ENCODE results near the gene EIF3B.
"Not testable (repeated sequence)": the region's sequence is repeated elsewhere in the genome, so short reads cannot be mapped to it uniquely, and the experiment has no call there.

The EIF3B gene

DNA sequence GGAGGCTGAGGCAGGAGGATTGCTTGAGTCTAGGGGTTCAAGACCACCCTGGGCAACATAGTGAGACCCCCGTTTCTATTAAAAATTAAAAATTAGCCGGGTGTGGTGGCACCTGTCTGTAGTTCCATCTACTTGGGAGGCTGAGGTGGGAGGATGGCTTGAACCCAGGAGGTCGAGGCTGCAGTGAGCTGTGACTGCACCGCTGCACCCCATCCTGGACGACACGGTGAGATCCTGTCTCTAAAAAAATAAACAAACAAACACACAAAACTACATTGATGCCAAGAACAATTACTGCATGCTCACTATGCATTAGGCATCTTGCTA lies 48.0 kb downstream of the EIF3B start:
- no peak for DNase-seq (ENCODE audit: low read depth)

DNA sequence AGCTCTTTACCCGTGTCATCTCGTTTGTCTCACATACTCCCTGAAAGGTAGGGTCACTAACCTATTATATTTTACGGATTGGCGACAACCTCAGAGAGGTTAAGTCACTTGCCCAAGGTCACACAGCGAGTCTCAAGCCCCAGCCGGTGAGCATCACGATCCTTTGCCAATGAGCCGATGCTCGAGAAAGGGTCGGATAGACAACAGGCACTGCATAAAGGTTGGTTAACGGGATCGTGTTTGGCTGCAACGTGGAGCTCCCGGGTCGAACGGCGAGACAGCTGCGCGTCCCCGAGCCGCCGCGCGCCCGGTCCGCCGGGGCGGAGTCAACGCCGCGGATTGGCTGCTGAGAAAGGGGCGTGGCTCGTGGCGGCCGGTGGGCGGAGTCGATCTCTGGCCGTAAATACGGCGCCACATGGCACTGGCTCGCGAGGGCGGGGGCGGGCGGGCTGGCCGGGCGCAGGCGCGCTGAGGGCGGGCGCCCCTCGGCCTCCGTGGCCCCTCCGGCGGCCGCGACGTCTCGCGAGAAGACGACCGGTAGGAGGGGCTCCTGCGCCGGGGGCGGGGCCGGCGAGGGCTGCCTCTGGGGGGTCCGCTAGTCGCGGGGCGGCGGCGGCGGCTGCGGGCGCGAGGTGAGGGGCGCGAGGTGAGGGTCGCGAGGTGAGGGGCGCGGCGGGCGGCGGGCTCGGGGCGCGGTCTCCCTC lies 48.5 kb downstream of the EIF3B start, which contains the start of gene CHST12:
TSS of gene CHST12 (plus strand) at position 598 of the 704 bp plus-strand sequence. CDS start 29,029 bp downstream, outside the sequence.
- DNase-seq (ENCODE audit: low read depth): peak; percentile 38

DNA sequence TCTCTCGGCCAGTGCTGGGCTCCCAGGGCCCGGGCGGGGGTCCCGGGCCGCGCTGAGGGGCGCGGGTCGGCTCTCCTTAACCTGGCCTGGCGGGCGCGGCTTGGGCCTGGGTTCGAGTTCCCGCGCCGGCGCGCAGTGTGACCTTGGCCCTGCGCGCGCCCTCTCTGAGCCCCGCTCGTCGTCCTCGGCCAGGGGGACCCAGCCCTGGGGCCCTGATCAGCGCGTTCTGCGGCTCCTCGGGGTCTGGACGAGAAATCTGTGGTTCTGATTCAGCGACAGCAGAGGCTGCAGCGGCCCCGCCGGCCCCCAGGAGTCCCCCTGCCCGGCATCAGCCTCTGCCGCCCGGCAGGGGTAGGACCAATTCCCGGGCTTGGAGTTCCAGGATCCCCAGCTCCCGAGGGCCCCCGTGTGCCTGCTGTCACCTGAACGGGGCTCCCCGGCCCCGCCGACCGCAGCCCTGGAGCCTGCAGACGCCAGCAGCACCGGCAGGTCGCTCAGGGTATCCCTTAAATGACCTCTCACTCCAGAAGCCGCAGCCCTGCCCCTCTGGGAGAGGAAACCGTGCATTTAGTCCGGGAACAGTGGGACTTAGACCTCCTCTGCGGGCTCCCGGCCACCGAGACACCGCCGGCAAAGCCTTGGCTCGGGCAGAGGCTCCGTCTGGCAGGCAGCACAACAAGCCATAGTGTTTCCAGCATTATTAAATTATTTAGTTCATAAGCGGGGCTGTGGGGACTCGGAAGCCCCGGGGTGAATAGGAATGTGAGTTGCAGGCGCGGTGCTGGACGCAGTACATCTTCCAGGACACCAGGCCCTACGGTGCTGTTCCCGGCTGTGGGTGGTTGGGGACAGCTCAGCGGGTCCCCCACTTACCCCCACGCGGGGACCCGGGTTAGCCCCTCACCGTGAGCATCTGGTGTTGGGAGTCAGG lies 49.4 kb downstream of the EIF3B start:
- no peak for DNase-seq (ENCODE audit: low read depth)

DNA sequence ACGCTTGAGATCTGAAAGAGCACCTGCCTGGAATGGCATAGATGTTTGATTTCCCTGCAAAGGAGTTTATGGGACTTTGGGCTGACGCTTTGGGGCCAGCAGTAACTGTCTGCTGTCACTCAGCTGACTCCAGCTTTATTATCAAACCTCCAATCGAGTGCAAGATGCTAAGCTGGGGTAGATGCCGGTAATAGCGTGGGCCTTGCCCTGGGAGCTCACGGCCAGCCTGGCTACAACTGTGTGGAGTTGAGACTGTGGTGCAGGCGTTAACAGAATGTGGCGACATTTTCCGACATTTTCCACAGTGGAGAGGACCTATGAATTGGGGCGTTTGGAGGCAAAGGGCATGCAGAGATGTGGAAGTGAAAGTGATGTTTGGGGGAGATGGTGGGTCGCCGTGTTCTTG lies 50.1 kb downstream of the EIF3B start:
- no peak for DNase-seq (ENCODE audit: low read depth)

DNA sequence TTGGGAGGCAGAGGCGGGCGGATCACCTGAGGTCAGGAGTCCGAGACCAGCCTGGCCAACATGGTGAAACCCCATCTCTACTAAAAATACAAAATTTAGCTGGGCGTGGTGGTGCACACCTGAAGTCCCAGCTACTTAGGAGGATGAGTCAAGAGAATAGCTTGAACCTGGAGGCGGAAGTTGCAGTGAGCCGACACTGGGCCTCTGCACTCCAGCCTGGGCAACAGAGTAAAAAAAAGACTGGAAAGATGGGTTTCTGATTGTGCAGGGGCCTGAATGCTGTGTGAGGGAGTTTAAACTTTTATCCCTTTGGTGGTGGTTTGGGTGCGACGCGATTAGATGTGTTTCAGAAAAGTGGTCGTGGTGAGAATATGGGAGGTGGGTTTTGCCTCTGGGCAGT lies 50.6 kb downstream of the EIF3B start:
- no peak for DNase-seq (ENCODE audit: low read depth)

DNA sequence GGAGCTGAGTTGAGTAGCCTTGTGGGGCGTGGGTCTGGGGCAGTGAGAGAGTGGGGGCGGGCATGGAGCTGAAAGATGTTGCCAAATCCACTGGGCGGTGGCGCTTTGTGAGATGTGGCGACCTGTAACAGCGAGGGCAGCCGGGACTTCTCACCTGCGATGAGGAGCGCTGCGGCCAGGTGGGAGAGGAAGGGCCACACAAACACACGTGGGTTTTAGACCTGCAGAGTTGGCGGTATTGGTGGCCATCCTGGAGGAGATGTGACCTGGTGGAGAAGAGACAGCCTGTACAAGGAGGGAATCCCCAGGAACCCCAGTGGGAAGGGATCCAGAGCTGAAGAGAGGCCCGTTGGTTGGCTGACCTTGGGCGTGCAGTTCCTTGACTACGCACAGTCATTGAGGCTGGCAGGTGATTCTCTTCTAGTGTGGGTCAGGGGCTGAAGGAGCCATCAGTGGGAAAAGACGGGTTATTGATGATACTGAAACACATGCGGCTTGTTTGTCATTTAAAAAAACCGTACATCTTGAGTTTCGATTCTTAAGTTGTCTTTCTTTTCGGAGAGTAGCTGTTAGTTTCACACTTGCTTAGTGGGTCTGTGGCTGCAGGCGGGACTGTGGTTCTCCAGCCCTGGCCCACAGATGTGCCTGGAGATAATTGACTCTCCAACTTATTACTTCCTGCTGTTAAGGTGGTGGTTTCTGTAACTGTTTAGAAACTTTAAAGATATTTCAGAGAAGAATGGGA lies 51.1 kb downstream of the EIF3B start:
- no peak for DNase-seq (ENCODE audit: low read depth)

DNA sequence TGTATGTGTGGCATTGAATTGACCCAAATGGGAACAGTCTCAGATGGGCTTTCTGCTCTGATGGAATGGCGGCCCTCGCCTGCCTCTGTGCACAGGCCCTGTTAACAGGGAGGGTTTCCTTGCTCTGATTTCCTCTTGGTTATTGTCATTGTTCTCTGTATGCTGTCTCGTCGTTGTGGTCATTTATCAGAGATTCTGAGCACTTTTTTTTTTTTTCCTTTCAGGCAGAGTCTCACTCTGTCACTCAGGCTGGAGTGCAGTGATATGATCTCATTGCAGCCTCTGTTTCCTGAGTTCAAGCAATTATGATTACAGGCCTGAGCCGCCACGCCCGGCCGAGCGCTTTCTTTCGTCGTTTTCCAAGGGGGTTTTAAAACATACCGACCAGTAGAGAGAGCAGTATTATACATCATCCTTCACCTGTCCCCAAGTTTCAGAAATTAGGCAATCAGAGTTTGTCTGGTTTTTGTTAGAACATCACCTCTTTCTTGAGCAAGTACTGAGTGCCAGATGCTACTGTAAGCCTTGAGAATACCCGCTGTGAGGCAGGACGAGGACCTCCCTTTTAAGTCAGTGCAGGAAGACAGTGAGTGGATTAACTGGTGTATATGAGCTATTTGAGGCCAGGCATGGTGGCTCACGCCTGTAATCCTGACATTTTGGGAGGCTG lies 55.3 kb downstream of the EIF3B start:
- DNase-seq (ENCODE audit: low read depth): no peak

DNA sequence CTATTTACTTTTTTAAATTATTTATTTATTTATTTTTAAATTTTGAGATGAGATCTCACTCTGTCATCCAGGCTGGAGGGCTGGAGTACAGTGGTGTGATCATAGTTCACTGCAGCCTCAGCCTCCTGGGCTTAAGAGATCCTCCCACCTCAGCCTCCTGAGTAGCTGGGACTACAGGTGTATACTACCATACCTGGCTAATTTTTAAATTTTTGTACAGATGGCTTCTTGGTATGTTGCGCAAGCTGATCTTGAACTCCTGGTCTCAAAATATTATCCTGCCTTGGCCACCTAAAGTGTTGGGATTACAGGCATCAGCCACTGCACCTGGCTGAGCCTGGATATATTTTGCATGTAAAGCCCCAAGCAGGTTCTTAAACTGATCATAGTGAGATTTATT lies 56.4 kb downstream of the EIF3B start:
- DNase-seq (ENCODE audit: low read depth): no peak

DNA sequence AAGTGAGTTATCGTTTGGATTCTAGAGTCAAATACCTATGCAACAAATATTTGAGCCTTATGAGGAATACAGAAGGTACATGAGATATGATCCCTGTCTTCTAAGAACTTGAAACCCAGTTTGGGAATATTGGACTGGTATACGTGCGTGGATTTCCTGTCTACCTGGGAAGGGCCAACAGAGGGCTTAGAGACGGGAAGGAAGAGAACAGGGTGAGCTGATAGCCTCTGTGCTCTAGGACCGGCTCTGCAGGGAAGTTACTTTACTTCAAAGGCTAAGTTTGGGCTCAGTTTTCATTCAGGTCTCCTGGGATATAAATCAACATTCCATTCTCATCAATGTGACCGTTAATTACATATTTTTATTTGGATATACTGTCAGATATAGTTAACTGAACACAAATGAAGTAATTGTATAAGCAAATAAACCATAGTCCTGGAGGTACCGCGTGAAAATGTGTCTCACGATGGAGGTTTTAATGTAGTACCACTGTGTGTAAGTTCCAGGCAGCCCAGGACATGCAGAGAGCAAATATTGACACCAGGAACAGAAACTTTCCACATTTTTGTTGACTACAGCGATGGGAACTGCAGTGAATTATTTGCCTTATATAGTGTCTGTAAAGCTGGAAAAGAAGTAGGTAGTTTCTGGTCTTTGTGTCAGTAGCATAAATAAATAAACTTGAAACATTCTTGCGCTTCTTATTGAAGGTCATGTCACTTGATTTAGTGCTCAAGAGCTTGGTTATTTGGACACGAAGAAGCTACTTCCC lies 57.4 kb downstream of the EIF3B start:
- DNase-seq (ENCODE audit: low read depth): no peak

DNA sequence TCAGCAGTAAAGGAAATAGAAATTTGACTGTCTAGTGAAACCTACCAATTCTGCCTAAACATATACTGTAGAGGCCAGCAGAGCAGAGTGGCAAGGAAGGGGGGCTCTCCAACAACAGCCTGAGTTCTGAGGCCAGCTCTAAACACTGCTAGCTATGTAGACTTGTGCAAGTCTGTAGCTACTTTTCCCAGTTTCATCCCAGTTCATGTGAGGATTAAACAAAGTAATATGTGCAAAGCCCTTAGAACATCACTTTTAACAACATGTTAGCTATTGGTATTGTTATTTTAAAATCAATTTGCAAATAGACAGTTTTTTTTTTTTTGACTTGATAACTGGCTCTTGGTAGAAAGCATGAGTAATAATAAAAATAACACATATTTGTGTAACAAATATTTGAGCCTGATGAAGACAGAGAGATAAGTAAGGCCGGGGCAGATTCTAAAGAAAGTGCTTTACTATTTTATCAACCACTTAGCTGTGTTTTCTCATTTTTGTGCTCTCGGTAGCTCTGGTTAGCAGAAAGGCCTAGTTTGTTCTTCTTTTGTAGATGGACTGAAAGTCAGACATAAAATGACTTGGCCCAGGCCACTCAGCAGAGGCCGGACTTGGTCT lies 58.1 kb downstream of the EIF3B start:
- no peak for DNase-seq (ENCODE audit: low read depth)

DNA sequence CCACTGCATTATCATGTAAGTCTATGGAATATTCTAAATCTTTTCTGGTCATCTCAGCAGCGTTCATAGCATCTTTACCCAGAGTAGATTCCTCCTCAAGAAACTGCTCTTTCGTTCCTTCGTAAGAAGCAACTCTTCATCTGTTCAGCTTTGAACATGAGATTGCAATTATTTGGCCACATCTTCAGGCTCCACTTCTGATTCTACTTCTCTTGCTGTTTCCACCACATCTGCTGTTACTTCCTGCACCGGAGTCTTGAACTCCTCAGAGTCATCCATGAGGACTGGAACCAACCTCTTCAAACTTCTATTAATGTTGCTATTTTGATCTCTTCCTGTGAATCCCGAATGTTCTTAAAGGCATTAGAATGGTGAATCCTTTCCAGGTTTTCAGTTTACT lies 61.4 kb downstream of the EIF3B start:
- no peak for DNase-seq (ENCODE audit: low read depth)

DNA sequence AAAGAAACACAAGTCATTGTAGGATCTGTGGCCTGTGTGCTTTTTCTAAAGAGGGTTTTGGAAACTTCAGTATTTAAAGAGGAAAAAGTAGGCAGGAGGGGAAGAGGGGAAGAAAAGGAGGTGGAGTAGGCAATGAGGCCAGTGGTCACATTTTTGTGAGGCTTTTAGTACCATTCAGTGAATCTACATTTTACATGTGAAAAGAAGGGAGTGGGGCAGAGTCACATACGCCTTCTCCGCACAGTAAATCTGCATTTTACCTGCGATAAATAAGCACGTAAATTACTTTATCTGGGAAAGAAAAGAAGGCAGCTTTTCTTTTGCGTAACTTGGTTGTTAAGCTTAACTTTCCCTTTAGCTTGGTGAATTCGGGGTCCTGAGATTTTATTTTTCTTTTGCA lies 62.0 kb downstream of the EIF3B start:
- no peak for DNase-seq (ENCODE audit: low read depth)

DNA sequence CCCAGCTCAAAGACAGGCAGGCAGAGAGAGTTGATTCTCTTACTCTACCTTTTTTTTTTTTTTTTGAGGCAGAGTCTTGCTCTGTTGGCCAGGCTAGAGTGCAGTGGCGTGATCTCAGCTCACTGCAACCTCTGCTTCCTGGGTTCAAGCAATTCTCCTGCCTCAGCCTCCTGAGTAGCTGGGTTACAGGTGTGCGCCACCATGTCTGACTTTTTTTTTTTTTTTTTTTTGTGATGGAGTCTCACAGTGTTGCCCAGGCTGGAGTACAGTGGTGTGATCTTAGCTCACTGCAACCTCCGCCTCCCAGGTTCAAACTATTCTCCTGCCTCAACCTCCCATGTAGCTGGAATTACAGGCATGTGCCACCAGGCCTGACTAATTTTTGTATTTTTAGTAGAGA lies 62.6 kb downstream of the EIF3B start:
- DNase-seq (ENCODE audit: low read depth): not testable (repeated sequence)

DNA sequence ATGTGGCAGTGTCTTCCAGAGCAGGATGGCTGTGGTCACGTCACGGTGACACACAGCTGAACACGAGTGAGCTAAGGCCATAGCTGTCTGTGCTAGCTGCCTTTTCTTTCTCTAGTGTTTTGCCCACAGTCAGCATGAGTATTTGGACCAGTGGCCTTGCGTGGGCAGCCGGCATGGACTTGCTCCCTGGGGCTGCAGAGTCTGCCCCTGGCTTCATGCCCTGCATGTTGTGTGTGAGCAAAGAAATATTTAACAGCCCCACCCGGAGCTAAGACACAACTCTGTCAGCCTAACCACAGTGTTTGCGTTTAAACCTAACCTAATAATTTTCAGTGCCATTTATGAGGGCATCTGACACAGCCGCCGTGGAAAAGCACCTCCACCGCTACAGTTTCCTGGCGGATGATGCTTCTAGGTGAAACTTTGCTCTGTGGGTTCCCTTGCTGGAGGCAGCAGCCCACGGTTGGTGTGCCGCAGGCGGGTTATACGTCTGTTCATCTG lies 63.4 kb downstream of the EIF3B start:
- no peak for DNase-seq (ENCODE audit: low read depth)

DNA sequence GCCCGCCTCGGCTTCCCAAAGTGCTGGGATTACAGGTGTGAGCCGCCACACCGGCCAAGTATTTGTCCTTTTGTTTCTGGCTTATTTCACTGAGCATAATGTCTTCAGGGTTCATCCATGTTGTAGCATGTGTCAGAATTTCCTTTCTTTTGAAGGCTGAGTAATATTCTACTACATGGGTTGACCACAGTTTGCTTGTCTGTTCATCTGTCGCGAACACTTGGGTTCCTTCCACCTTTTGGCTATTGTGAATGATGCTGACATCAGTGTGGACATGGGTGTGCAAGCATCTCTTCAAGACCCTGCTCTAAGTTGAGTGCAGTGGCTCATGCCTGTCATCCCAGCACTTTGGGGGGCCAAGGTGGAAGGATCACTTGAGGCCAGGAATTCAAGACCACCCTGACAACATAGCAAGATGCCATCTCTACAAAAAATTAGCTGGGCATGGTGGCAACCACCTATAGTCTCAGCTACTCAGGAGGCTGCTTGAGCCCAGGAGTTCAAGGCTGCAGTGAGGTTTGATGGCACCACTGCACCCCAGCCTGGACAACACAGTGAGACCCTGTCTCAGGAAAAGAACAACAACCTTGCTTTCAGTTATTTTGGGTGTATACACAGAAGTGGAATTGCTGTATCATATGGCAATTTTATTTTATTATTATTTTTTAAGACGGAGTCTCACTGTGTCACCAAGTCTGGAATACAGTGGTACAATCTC lies 65.7 kb downstream of the EIF3B start:
- DNase-seq (ENCODE audit: low read depth): no peak

DNA sequence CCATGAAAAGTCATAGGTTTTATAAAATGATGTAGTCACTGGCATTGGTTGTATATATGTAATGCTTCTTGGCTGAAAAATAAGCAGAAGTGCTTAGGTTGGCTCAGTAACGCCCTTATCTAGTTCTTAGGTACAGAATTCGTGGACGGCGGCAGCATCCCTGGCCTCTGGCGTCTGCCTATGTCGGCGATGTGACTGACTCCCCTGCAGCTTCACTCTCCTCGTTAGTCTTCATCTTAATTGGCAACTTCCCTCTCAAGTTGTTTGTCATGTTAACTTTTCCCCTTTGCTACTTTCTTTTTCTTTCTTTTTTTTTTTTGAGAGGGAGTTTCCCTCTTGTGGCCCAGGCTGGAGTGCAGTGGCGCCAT lies 67.3 kb downstream of the EIF3B start:
- DNase-seq (ENCODE audit: low read depth): no peak

DNA sequence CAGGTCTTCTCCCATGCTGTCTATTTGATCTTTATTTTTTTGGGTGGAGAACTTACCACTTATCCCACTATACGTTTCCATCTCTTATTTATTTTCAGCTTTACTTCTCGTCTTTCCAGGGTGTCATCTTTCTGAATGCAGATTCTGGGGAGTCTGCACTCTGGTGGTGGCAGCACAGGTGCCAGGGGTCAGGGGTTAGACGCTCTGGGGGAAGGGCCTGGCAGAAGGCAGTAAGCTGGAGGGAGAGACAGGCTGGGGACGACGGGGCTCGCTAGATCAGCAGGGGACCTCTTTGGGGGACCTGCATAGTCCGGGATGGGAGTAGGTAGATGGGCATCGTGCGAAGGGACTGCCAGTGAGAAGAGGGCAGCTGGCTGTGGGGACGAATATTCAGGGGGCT lies 71.1 kb downstream of the EIF3B start:
- DNase-seq (ENCODE audit: low read depth): no peak

All from non-pigmented ciliary epithelial cell (primary cell).